Activated naive CD4-positive, alpha-beta T cell treated with Interleukin-2 at 50 U/mL for 16 hours (primary cell): ENCODE results near the gene JOSD1.

Experiments
- DNase-seq: peaks from one replicate; pipeline ENCODE4 v3.0.0-alpha.2; 2020

The JOSD1 gene

DNA sequence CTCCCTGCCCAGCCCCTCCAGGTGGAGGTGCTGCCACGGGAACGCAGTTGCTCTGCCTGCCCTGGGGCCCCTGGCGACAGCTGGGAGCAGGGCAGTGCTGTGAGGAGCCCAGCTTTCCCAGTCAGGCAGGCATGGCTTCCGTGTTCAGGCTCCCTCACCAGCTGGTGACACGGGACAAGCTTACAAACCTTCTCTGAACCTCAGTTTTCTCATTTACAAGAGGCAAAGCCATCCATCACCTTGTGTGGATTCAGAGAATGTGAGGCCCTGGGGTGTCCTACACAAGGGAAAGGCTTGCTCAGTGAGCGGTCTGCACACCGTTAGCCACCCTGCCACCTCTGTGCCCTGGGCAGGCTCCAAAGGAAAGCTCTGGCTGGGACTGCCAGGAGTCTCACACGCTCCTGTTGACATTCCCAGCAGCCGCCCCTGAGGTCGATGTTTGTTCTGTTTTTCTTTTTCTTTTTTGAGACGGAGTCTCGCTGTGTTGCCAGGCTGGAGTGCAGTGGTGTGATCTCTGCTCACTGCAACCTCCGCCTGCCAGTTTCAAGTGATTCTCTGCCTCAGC, 31.6 kb upstream of the JOSD1 start:
- no peak for DNase-seq

DNA sequence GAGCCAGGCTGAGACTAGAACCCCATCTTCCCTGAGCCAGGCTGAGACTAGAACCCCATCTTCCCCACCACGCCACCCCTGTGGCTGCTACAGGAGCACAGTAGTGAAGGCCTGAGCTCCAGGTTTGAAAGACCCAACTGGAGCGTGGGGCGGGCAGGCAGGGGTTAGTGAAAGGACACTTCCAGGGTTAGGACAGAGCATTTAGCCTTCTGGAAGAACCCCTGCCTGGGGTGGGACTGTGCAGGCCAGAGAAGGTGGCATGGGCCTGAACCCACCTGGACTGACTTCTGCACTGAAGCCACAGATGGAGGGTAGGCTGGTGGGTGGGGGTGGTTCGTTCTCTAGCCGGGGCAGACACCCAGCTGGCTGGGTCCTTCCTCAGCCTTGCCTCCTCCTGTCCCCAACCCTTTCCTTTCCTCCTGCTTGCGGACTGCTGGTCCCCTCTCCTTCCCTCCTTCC, 31.0 kb upstream of the JOSD1 start:
- DNase-seq = no peak

DNA sequence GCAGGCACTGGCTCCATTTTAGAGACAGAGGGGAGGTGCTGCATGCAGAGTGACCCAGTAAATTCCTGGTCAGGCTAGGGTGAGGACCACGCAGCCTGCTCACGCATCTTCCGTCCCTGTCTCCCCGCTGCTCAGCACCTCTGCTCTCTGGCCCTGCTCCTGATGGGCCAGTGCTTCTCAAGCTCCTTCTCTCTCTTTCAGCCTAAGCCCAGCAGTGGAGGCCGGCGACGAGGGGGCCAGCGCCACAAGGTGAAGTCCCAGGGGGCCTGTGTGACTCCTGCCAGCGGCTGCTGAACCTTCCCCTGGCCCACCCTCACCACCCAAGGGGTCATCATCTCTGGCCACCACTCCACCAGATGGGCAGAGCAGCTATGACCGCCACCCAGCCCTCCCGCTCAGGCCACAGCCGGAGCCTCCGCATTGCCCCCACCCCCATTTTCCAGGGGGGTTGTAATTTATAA, 29.7 kb upstream of the JOSD1 start:
- no peak for DNase-seq

DNA sequence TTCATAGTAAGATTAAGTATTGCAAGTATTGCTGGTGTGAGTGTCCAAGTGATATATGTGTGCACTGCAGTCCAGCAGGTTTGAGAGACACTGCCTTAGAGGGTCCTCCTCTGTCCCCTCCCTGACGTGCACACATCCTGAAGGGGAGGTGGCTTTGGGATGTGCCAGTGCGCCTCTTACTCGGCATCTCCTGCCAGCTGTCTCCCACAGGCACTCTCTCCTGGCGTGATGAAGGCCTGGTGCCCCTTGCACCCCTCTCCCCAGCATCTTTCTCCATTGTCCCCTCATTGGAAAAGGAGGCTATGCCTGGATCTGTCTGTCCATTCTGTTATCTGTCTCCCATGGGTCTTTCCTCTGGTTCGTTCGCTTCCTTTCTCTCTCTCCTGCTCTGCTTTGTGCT, 29.2 kb upstream of the JOSD1 start:
- DNase-seq = no peak

DNA sequence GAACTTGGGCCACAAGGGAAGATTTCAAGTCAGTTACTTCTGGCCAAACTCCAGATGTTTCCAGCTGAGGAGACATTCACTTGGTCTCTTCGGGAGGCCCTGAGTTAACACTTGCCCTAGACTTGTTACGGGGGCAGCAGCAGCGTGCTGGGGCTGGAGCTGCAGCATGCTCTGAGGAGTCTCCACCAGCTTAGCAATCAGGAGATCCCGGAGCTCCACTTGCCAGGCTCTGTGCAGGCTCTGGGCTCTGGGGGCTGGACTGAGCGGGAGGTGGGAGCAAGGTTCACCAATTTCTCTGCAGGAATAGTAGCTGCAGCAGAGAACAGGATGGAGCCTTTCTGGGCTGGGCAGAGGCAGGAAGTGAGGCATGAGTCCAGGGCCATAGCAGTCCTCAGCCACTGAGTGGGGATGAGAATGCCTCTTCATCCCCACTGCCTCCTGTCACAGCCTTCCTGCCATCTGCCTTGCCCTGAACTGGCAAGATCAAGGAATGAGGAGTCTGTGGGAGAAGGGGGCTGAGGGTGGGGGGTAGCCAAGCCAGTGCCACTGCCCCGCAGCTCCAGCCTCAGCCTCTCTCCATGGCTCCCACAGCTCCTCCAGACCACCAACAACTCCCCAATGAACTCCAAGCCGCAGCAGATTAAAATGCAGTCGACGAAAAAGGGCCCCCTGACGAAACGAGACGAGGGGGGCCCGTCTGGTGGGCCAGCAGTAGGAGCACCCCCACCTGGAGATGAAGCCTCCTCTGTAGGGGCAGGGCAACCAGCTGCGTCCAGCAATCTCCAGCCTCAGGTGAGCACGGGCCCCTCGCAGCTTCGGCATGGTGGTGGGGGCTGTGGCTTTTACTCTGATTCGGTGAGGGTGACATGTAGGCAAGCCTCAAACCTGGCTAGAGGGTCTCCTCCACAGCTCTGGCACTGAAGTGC, 28.4 kb upstream of the JOSD1 start:
- DNase-seq = no peak

DNA sequence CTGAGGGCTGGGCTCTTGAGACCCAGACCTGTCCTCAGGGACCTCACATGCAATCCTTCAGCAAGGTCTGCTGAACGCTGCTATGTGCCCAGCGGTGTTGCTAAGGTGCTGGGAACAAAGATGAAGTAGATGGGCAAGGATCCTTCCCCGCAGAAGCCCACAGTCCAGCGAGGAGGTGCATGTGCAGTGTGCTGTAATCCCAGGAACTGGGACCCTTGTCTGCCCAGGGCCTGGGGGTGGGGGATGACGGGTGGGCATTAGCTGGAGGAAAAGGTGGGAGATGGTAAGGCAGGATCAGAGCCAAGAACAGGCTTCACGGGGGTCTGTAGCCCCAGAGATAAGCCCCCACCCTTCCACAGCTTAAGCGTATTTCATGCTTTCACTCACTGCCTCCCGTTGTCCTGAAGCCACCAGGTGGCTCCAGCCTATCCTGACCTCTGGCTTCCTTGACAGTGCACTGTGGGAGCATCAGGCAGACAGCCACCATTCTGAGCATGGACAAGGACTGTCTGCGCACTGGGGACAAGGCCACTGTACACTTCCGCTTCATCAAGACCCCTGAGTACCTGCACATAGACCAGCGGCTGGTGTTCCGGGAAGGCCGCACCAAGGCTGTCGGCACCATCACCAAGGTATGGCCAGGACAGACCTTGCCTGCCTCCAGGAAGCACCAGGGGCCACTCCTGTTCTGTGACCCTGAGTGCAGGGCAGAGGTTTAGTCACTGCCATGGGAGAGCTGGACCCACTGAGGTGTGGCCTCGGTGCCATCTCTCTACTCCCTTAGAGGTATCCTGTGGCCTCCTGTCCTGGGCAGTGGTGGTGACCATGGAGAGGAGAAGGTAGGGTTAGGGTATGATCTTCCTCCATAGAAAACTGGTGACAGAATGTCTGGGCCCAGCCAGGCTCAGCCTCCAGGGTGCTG, 27.0 kb upstream of the JOSD1 start:
- no peak for DNase-seq

DNA sequence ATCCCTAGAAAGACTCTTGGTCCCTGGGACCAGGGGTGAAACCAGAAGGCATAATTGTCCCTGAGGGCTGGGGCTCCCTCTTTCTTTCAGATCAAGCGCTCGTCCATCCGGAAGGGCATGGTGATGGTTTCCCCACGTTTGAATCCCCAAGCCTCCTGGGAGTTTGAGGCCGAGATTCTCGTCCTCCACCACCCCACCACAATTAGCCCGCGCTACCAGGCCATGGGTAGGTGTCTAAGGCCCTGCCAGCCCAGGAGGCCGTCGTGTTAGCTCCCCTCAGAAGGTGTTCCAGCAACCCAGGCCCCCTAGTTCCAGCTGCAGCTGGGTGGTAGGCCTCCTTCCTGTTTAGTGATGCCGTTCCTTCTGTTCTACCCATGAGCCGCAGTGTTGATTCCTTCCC, 26.4 kb upstream of the JOSD1 start:
- no peak for DNase-seq

DNA sequence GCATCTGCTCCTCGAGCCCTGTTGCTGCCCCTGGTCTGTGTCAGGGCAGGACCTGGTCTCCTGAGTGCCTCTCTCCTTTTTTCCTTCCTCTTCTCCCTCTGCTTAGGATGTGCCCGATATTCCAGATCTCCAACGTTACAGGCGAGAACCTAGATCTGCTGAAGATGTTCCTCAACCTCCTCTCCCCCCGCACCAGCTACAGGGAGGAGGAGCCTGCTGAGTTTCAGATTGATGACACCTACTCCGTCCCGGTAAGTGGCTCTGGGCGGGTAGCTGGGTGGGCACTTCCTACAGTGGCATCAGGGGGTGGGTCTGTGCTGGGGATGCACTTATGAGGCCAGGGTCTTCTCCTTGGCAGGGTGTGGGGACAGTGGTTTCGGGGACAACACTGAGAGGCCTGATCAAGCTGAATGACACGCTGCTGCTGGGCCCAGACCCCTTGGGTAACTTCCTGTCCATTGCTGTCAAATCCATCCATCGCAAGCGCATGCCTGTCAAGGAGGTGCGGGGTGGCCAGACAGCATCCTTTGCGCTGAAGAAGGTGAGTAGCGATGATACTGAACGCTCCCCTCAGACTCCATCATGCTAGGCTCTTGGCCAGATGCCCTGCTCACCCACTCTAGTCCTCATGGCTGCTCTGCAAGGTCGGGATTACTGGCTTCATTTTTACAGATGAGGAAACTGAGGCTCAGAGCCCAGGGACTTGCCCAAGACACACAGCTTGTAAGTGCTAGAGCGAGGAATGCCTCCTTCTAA, 25.3 kb upstream of the JOSD1 start:
- no peak for DNase-seq

DNA sequence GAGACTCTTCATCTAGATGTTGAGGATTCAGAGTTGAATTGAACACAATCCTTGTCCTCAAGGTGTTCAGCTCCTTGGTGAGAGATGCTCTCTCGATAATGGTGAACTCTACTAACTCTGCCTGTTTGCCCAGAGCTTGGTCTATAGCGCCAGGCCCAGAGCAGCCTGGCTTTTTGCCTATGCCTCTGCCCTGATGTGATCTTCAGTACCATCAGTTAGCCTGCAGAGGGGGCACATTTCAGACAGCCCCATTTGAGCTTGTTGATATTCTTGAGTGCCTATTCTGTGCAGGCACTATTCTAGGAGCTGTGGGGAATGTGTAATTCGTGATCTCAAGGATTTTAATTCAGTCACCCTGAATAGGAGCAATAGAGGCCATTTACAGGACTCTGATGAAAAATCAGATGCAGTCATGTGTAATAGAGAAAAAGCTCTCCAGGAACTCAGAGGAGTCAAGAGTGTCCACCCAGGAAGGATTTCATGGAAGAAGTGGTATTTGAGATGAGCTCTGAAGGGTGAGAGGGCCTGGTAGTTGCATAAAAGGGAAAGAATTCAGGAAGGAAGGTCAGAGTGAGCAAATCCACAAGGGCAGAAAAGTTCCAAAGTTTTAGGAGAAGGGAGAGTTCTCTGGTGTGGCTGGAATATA, 24.3 kb upstream of the JOSD1 start:
- peak; percentile 23 for DNase-seq

DNA sequence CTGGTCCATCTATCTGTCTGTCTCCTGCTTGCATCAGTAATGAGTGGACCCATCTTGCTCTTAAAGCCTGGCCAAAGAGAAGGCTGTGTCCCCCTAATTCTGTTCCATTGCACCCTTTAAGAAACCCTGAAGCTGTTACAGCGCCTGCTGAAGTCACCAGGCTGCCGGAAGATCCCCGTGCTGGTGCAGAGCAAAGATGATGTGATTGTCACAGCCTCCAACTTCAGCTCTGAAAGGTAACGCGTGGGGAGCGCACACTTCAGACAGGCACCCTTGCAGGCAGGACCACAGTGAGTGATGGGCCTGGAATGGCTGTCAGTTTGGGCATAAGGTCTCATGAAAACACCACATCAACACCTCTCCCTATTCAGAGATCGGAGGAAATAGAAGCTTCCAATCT, 23.4 kb upstream of the JOSD1 start:
- no peak for DNase-seq

DNA sequence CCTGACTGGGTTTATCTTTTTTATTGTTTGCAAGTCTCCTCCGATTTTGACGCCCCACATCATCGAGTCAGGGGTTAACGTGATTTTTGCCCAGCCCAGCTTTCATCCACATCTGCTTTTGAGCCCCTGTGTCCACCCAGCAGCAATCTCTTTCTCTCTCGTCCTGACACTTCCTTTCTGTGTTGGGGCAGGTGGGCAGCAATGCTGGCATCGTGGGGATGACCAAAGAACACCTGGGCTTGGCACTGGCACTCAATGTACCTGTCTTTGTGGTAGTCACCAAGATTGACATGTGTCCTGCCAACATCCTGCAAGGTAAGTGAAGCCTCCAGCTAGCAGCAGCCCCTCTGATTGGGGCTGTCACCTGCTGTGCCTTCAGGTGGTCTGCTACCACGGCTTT, 20.8 kb upstream of the JOSD1 start:
- DNase-seq = no peak

DNA sequence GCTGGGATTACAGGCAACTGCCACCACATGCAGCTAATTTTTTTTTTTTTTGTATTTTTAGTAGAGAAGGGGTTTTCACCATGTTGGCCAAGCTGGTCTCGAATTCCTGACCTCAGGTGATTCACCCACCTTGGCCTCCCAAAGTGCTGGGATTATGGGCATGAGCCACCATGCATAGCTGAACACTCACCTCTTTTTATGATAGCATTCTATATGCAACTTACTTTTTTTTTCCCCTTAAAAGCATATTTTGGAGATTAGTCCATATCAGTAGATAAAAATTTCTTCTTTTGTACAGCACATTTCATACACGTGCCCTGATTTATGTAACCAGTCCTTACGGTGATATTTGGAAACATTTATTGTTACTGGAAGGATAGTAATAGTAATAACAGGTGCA, 19.6 kb upstream of the JOSD1 start:
- no peak for DNase-seq

DNA sequence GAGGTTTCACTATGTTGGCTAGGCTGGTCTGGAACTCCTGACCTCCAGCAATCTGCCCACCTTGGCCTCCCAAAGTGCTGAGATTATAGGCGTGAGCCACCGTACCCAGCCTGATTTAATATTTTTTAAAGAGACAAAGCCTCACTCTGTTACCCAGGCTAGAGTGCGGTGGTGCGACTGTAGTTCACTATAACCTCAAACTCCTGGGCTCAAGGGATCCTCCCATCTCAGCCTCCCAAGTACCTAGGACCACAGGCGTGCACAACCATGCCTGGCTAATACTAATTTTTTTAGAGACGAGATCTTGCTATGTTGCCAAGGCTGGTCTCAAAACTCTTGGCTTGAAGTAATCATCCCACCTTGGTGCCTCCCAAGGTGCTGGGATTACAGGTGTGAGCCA, 18.5 kb upstream of the JOSD1 start:
- no peak for DNase-seq

DNA sequence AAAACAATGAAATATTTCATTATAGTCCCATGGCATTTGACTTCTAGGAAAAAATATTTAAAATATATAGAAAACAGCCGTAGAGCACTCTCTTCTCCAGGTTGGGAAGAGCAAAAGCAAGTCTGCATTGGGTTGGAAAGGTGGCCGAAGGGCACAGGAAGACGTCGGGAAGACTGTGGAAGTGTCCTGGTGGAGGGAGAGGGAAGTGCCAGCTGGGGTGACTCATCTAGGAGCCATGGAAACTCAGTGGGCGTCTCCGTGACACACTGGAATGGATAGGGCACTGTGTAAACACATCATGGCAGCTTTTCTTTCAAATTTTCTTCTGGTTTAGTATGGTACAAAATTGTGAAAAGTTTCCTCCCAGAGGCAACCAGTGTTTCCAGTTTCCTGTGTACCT, 17.7 kb upstream of the JOSD1 start:
- no peak for DNase-seq

DNA sequence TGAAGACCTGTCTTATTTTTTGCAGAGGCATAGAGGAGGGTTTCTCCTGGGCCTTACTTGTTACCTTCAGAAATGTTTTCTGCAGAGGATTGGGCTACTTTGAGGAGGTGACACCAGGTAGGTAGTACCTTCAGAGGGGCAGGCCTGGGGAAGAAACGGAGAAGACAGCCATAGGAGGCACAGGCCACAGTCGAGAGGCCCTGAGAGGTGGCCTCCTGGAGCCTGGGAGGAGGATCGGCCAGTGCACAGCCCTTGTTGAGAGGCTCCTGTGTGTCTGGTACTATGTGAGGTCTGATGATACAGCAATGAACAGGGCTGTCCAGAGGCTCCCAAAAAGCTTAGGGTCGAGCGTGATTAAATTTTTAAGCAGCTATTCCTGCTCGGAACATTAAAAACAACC, 16.5 kb upstream of the JOSD1 start:
- no peak for DNase-seq

DNA sequence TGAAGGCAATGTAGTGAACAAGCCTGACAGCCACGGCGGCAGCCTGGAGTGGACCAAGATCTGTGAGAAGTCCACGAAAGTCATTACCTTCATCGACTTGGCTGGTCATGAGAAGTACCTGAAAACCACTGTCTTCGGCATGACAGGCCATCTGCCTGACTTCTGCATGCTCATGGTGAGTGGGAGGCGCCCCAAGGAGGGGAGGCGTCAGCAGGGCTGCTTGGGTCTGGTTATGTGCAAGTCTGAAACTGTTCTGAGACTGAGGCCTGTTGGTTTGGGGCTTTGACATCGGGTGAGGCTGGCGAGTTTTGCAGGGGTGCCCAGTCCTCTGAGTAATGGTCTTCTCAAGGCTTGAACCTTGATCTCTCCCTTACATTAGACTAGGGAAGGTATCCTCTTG, 16.1 kb upstream of the JOSD1 start:
- DNase-seq = no peak

DNA sequence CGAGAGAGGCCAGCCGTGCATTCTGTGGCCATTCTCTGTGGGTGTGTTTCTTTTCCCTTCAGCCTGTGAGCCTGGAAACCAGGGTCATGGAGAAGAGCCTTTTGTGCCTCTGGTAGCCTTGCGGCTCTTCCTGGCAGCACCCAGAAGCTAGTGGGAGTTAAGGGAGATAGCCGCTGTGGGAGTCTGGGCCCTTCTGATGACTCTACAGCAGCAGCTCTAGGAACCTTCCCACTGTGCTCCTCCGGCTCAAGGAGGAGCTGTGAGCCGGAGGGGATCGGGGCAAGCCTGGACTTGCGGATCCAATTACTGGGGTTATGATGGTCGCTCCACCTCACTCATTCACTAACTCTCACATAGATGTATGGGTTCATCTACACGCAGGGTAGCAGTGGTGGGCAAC, 15.5 kb upstream of the JOSD1 start:
- DNase-seq = no peak

DNA sequence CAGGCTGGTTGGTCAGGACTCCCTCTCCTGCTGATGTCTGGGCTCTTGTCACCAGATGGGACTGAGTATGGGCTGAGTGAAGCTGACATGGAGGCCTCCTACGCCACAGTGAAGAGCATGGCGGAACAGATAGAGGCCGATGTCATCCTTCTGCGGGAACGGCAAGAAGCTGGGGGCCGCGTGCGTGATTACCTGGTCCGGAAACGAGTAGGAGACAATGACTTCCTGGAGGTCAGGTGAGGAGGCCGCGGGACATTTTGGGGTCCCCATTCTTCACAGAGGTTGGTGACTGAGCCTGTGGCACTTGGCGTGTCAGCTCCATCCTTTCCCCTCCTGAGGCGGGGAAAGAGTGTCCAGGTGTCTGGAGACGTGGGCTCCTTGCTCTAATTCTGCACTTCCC, 15.1 kb upstream of the JOSD1 start:
- no peak for DNase-seq

DNA sequence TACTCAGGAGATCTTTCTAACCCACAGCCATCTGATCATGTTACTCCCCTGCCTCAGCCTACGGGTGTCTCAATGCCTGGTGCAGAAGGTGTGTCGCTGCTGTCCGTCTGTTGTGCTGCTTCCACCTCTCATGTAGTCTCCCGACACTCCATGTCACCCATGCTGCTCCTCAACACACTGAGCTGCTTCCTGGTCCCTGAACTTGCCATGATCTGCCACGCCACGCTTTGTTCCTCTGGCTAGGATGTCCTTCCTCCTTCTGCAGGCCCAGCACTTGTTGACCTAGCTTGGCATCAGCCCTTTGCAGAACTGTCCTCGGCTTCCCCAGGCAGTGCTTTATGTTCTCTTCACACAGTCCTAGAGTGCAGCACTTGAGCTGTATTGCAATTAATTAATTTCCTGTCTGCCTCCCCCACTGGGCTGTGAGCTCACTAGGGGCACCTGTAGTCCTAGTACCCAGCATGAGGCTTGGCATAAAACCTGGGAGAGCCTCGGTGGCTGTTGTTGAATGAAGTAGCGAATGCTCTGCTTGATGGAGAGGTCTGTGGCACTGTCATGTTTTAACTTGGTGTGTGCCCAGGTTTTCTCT, 14.5 kb upstream of the JOSD1 start:
- DNase-seq = no peak

DNA sequence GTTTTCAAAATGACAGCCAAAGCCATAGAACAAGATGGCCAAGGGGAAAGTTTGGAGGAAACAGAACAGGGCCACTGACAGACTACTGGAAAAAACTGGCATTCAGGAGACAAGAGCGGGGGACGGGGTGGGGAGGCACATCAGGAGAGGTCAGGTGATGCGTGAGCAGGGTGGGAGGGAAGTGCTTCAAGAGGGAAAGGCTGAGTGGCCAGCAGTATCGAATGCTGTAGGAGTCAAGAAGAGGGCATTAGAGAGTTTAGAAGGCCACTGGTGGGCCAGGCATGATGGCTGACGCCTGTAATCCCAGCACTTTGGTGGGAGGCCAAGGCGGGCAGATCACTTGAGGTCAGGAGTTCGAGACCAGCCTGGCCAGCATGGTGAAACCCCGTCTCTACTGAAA, 13.2 kb upstream of the JOSD1 start:
- DNase-seq = no peak

DNA sequence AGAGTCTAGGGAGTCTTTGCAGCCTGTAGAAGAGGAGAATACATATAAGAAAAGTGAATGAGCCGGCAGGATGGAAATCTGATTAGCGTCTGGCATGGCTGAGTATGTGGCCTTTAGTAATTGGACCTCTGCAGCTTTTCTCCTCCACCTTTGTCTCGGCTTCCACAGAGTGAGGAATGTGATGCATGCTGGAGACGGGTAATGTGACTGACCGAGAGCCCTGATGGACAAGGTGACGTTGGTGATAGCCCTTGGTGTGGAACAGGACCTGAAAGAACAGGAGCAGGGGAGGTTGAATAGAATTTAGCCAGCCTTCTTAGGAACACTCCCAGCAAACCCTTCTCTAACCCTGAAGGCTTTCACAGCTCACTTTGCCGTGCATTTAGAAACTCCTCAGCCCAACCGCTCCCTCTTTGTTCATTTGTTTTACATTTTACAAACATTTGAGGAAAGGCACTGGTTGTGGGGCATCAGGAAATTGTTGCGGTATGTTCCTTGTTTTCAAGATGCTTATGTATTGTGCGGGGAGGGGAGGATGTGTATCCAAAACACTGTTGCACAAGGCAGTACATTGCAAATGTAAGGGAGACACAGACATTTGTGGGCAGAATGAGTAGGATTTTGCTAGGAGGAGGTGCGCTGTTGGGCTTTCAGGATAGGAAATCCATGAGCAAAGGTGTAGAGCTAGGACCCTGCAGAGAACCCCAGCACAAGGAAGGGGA, 11.9 kb upstream of the JOSD1 start:
- DNase-seq = no peak
